ENCODE results near the gene PTRHD1.
"Not testable (repeated sequence)": the region's sequence is repeated elsewhere in the genome, so short reads cannot be mapped to it uniquely, and the experiment has no call there.

Gene PTRHD1

DNA sequence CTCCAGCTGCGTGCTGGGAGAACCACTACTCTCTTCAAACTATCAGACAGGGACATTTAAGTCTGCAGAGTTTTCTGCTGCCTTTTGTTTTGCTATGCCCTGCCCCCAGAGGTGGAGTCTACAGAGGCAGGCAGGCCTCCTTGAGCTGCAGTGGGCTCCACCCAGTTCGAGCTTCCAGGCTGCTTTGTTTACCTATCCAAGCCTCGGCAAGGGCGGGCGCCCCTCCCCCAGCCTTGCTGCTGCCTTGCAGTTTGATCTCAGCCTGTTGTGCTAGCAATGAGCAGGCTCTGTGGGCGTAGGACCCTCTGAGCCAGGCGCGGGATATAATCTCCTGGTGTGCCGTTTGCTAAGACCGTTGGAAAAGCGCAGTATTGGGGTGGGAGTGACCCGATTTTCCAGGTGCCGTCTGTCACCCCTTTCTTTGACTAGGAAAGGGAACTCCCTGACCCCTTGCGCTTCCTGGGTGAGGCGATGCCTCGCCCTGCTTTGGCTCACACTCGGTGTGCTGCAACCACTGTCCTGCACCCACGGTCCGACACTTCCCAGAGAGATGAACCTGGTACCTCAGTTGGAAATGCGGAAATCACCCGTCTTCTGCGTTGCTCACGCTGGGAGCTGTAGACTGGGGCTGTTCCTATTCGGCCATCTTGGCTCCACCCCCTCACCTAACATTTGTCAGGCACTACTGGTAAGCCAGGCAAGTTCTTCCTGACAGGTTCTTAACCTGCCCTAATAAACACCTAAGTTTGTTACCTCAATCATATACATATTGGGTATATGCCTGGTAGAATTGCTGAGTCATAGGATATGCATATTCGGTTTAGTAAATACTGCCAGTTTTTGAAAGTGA lies 12.8 kb upstream of the PTRHD1 start:
- not testable (repeated sequence) for DNase-seq

DNA sequence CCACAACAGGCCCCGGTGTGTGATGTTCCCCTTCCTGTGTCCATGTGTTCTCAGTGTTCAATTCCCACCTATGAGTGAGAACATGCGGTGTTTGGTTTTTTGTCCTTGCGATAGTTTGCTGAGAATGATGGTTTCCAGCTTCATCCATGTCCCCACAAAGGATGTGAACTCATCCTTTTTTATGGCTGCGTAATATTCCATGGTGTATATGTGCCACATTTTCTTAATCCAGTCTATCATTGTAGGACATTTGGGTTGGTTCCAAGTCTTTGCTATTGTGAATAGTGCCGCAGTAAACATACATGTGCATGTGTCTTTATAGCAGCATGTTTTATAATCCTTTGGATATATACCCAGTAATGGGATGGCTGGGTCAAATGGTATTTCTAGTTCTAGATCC lies 7.3 kb upstream of the PTRHD1 start:
- DNase-seq = not testable (repeated sequence)

DNA sequence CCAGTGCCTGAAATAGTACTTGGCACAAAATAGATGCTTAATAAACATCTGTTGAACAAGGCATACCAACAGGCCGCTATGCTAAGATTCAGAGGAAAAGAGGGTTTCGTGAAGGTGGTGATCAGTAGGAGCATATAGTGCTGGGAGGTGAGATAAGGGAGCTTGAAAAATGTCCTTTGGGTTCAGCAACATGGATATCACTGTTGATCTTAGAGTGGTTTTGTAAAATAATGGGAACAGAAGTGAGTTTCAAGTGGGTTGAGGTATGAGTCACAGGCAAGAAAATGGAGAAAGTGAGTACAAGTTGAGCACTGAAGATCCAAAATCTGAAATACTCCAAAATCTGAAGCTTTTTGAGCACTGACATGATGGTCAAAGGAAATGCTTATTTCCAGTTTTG lies 4.5 kb upstream of the PTRHD1 start:
- DNase-seq = no peak

DNA sequence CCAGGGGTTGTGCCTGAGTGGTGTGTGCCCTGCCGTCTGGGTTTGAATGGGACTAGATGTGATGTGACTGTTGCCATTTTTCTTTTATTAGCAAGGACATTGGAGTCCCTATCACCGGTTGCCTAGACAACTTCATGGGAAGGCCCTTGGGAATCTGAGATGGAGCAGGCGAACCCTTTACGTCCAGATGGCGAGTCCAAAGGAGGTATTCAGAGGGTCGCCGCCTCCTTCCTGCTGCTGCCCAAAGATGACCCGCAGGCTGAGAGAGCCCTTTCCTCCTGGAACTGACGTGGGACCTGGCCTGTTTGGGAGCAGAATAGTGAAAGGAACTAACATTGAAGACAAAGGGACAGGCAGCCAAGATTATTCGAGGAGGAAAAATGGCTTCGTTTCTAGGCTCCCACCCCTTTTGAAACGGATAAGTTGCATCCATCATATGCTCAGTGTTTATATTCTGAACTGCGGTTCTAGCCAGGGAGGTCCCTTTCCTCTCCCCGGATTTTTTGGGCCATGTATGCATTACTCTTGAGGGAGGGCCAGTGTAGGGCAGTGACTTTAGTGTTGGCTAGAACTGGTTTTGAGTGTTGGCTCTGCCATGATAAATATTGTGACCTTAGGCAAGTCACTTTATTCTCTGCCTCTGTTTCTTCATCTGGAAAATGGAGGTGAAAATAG lies 707 bp upstream of the PTRHD1 start:
- peak in 1 of 2 donors; percentile 8 for DNase-seq

DNA sequence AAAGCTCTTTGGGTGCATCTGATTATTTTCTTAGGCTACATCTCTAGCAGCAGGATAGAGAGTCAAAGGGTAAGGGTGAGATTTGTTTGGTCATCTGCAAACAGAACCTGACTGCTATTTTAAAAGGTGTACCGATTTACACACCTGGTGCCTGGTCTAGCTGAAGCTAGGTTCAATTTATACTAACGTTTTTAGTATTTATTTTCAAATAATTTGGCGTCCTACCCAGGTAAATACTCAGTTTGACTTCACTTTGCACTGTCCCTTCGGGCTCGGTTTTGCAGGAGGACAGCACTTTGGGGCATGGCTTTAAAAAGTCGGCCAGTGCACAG lies 683 bp downstream of the PTRHD1 start:
- DNase-seq = no peak

DNA sequence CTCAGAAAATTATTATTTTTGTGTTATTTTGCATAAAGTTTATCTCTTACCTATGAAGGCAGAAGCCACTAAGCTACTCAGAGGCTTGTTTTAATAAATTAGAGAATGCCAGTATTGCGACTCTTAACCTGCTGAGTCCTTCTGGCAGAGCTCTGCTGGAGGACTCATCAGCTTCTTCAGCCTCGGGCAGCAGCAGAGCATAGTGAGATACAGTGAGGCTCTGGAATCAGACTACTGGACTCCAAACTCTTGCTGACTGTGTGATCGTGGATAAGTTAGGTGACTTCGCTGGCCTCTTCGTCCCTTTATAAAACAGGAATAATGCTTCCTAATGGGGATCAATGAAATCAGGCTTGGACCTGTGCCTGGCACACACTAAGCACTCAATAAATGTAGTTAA lies 1.7 kb downstream of the PTRHD1 start:
- no peak for DNase-seq

DNA sequence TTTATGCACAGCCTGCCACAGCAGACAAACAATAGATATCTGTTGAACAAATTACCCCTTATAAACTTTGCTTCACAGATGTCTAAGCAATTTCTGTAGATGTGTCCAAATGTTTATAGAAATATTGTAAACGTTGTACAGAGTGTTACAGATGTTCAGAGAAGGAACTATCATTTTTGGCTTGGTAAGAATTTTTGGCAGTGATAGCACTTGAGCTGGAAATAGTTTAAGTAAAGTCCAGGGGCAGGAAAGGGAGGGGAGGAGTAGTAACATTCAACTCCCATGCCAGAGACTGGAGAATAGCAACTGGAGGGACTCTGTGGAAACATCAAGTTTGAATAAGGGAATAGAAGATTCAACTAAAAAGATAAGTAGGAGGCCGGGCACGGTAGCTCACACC lies 4.4 kb downstream of the PTRHD1 start:
- DNase-seq = no peak

DNA sequence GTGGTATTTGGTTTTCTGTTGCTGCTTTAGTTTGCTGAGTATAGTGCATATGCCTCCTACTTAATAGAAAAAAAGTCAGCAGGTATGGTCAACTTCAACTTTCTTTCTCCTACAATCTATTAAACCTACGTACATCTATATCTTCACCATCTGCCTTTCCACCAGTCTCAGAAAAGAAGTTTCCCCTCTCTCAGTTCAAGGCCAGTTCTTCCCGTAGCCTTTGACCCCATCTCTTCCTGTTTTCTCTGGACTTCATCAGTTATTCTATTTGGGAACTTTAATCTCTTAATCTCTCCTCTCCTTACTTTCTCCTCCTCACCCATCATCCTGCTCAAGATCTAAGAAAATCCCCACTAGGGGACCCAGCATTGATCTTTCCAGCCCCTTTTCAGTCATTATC lies 5.7 kb downstream of the PTRHD1 start:
- DNase-seq = no peak

DNA sequence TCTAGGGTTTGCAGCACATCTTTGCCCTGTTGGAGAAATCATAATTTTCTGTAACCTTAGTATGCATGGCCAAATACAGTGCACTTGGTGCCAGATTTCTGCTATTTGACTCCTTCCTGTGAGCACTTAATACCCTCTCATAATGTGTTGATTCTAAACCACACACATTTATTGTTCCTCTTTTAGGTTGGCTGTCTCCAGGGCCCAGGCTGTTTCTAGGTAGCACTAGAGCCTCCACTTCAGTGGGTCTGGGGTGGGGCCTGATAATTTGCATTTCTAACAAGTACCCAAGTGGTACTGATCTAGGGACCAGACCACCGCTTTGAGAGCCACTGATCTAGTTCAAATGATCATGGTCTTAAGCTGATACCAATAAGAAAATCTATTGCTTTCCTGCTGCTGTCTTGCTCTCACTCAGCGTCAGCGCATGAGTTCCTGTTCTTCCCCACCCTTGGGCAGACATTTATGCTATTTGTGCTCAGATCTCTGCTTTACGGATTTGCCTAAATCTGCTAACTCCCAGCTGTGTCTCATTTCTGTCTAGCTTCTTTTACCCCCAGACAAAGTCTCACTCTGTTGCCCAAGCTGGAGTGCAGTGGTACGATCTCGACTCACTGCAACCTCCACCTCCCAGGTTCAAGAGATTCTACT lies 7.4 kb downstream of the PTRHD1 start:
- no peak for DNase-seq

DNA sequence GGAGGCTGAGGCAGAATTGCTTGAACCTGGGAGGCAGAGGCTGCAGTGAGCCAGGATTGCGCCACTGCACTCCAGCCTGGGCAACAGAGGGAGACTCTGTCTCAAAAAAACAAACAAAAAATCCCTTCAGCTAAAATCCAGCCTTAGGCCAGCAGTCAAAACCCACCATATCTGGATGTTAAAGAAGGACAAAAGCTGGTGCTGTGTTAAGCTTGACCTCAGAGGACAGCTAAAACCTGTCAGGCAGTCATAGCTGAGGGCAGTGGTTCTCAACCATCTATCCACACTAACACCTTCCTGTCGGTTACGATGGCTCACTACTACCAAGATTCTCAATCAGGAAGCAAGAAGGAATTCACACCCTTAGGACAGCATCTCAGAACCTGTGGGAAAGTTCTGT lies 9.6 kb downstream of the PTRHD1 start:
- DNase-seq = no peak

DNA sequence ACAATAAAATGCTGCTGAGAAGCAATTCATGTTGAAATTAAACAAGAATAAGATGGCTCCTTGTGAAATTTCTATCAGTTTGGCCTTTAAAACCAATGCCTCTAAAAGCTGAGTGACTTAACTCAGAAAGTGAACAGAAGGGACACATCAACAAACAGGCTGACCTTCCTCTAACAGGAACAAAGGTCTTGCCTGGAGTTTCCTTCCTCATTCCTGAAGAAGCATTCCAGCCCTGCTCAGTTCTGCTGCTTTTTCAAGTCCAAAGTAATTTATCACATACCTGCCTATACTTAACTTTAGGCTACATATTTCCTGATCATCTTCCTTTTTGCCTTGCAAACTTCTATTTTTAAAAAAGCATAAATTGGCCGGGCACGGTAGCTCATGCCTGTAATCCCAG lies 14.1 kb downstream of the PTRHD1 start:
- no peak for DNase-seq

DNA sequence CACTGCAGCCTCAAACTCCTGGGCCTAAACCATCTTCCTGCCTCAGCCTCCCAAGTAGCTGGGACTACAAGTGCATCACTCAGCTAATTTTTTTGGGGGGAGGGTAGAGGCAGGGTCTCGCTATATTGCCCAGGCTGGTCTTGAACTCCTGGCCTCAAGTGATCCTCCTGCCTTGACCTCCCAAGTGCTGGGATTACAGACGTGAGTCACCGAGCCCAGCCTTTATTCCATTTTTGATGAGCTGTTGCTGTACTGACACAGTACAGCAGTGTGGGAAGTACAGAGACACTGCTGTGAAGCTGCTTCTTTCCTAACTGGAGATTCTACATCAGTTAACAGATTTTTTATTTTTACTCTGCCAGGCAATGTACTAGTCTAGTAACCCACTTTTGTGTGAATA lies 18.8 kb downstream of the PTRHD1 start:
- DNase-seq = no peak

DNA sequence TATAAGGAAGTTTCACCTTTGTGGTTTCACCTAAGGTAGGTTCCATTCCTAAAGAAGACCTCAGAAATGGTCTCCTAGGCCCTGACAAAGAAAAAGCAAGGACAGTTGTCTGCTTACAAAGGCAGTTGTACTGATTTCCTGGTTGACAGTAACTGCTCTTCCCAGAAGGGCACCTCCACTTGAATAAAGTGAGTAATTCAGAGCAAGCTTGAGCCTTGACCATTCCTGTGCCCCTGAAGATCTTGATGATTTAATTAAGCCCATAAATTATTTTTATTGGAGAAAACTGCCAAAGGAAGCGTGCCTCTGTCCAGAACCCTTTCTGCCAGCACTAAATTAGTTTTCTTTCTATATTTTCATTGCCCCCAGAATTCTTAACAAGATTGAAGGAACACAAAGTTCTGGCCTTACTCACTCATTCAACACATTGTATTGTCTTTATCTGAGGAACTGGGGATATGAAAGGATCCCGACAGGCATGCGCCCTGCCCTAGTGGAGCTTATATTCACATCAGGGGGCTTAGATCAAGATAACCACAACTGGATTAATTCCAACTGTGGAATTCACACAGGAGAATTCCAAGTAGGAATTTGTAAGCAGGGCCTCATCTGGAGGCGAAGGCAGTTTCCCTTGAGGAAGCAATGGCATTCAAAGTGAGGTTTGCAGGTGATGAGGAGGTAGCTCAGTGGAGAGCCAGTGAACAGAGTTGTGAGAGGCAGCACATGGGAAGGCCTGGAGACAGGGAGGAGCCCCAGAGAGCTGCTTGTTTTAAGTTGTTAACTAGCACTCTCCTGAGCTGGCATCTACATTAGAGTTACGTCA lies 21.2 kb downstream of the PTRHD1 start:
- DNase-seq = no peak

DNA sequence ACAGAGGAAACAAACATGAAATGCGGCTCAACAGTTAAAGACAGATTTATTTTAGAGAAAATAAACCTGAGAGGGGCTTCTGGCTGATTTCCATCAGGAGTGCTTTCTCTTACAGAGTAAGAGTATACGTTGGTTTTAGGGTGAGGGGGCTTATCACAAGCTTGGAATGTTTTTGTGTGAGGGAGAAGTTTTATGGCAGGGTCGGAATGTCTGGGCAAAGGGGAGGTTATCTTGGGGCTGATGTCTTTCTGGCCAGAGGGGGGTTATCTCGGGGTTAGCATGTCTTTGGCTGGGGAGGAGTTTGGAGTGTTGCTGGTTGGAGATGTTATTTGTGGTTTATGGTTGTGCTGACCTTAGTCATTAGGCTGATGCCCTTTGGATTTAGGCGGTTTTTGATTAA lies 22.1 kb downstream of the PTRHD1 start:
- DNase-seq = no peak

DNA sequence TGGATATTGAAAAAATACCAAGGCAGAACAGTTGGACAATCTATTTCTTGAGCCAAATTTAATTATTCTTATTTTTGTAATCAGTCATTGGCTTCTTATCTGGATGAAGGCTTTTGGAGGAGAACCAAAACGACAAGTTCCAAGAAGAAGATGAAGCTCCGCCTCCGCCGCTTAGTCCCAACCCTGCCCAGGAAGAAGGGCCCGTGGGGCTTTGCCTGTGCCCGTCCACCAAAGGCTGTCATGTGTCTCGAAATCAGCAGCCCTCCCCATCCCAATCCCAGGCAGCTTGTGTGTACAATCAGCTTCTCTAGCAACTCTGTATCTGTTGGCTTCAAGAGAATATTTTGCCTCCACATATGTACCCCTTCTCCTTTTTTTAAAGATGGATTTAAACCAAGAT lies 24.6 kb downstream of the PTRHD1 start:
- DNase-seq = no peak

DNA sequence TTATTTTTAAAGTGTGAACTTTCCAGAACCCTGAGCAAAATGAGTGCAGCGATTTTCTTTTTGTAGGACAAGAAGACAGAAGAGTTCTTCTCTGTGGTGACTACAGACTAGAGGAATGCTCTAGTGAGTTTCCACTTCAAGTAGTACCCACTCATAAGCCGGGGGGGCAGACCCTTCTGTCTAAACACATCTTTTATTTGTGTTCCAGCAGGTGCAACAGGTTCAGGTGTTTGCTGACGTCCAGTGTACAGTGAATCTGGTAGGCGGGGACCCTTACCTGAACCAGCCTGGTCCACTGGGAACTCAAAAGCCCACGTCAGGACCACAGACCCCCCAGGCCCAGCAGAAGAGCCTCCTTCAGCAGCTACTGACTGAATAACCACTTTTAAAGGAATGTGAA lies 25.2 kb downstream of the PTRHD1 start:
- DNase-seq = no peak

DNA sequence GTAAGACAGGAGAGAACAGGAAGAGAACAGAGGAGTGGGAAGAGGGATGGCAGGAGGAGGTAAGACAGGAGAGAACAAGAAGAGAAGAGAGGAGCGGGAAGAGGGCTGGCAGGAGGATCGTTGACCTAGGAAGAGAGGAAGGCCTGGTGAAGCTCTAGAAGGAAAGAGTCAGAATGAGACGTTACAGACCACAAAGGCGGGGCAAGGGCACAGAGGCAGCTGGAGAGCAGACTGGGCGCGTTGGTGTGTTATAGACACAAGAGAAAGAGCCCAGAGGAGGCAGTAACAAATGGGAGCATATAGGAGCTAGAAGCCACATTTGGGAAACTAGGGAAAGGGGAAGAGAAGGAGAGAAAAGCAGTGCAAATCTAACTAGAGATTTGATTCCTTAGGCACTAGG lies 26.6 kb downstream of the PTRHD1 start:
- DNase-seq = no peak

DNA sequence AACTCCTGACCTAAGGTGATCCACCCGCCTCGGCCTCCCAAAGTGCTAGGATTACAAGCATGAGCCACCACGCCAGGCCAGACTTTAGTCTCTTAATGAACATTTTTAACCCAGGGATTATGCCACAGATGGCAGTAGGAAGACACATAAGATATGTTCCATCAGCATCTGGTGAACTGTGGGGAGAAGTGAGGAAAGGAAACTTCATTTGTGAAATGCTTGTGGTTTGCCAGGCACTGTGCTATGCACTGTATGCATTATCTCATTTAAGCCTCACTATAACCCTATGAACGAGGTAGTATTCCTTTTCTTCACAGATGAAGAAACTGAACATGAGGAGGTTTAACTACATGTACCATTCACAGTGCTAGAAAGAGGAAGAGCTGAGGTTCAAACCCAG lies 29.3 kb downstream of the PTRHD1 start:
- no peak for DNase-seq

DNA sequence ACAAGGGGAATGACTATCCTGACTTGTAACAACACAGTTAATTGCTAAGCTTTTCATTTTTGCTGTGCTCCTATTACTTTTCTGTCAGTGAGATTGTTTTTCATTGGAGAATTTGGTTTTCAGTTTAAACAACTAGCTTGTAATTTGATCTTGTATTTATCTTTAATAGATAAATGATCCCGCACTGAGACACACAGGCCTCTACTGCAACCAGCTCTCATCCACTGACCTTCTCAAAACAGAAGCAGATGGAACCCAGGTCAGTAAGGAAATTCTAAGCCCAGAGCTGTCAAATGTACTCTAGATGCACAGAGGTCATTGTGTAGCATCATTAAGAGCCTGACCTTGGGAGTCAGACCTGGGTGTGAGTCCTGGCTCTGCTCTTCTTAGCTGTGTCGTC lies 30.7 kb downstream of the PTRHD1 start:
- DNase-seq = no peak

DNA sequence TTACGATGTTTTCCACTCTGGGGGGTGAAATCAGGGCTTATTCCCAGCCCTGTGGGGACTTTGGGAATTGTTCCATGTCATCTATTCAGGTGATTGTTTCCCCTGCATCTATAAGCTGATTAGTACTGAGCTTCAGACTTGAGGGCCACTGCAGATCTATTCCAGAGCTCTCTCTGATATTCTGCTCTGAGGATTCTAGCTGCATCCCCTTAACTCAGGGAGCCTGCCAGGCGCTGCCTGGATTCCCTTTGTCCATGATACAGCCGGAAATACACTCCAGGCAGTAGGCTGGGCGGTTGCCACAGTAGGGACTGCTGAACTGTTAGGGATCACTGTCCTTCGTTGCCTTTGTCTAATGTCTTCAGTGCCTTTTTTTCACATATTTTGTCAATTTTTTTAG lies 31.3 kb downstream of the PTRHD1 start:
- no peak for DNase-seq

DNA sequence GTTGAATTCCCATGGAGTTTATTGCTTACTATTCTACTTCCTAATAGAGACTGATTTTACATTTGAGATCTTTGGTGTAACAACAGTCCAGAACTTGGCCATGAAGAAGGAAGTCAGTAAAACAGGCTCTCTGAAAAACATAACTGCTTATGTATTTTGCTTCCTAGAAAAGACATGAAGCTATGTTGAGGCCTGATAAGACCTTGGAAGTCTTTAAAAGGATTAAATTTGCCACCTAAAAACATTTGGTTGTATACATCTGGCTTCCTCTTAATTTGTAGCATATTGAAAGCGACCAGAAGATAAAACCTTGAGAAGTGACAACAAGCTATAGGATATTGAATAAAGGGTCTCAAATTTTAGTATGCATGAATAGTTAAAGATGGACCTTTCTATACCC lies 36.4 kb downstream of the PTRHD1 start:
- no peak for DNase-seq

DNA sequence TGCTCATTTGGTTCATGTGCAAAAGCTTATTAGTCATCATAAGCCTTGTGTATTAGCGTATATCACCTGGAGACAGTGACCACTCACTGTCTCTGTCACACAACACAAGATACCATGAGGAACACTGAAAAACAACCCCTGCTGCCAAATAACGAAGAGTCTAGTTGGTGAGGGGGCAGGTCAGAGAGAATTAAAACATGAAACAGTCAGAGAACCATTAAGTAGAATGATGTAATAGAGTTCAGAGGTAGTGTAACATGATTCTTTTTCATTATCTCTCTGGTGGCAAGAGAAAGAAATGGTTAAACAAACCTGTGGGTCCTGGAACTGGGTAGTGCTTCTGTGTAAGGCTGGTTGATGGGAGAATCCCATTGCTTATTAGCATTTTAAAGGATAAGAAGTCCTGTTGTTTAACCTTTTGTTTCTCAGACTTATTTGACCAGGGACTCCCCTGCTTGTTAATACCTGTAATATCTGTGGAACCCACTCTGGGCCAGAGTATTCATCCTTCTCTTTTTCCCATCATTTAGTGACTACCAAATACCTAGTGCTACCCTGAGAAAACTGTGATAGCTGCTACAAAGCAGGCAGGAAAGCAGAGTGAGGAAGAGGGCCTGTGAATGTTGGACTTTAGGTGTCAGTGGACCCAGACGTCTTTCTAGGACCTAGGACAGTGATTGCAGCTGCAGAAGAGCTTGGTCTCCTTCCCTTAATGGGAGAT lies 38.0 kb downstream of the PTRHD1 start:
- no peak for DNase-seq

Measured in stimulated activated CD4-positive, alpha-beta T cell treated with anti-CD3 and anti-CD28 coated beads, Interleukin-2, amount 100 ng/mL, for 48 hours (primary cell).